ENCODE data around the gene MAN2A2.
"Not testable (repeated sequence)": the region's sequence is repeated elsewhere in the genome, so short reads cannot be mapped to it uniquely, and the experiment has no call there.

MAN2A2 gene

GRCh38 chr15:90905306-90906180 lies 2.4 kb downstream of the MAN2A2 start:
- no peak for DNase-seq (ENCODE audit: low spot score)

DNA sequence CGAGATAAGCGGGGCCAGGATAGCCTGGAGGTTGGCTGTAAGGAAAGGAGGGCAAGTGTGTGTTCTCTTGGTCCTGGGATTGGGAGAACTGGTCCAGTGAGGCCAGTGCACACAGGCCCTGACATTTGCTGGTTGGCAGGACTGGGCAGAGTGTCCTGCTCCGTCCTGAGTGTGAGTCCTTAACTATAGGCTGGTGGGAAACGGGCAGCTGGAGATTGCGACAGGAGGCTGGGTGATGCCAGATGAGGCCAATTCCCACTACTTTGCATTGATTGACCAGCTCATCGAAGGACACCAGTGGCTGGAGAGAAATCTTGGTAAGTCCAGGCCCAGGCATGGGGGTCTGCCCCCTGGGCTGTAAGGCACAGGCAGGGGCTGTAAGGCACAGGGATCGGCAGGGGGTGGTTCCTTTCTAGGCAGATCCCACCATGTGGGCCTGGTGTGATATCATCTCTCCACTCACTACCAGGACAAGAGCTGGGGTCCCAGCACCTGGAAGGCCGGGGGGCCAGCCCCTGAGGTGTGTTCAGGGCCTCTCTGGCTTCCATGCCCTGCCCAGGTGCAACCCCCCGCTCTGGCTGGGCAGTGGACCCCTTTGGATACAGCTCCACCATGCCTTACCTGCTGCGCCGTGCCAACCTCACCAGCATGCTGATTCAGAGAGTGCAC lies 3.2 kb downstream of the MAN2A2 start:
- DNase-seq (ENCODE audit: low spot score): no peak

DNA sequence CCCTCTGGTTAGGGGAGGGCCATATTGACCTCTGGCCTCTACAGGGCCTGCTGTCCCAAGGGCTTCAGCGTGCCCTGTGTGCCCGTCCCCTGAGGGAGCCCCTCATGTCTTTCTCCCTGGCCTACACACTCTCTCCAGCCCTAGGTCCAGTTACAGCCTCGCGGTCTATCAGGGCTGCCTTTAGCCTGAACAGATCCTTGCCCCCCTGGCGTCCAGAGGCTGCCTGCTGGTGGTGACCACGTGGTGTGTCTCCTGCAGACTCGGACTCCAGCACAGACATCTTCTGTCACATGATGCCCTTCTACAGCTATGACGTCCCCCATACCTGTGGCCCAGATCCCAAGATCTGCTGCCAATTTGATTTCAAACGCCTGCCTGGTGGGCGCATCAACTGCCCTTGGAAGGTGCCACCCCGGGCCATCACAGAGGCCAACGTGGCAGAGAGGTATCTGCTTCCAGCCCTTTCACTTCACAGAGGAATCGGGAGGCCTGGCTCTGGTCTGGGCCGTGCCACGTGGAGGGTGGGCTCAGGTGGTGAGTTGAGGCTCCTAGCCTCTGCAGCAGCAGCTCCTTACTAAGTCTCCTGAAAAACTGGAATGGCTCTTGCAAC lies 4.1 kb downstream of the MAN2A2 start:
- no peak for DNase-seq (ENCODE audit: low spot score)

- no peak for DNase-seq (ENCODE audit: low spot score)
These were observed 4.9 kb downstream of the MAN2A2 start for GRCh38 chr15:90907838-90908507.

DNA sequence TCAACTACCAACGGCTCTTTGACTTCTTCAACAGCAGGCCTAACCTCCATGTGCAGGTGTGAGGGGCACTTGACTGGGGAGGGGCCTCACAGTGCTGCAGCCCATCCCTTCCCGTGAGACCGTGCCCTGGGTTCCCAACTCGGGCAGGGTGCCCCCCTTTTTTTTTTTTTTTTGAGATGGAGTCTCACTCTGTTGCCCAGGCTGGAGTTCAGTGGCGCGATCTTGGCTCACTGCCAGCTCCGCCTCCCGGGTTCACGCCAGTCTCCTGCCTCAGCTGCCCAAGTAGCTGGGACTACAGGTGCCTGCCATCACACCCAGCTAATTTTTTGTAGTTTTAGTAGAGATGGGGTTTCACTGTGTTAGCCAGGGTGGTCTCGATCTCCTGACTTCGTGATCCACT lies 6.3 kb downstream of the MAN2A2 start:
- not testable (repeated sequence) for DNase-seq (ENCODE audit: low spot score)

DNA sequence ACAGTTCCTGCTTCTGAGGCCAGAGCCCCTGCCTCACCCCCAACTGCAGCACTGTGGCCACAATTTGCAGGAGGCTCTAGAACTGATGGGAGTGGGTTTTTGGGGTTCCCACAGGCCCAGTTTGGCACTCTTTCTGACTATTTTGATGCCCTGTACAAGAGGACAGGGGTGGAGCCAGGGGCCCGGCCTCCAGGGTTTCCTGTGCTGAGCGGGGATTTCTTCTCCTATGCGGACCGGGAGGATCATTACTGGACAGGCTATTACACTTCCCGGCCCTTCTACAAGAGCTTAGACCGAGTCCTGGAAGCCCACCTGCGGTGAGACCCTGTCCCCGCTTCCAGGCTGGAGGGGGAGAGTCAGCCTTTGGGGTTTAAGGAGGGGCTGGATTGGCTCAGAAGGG lies 6.9 kb downstream of the MAN2A2 start:
- DNase-seq (ENCODE audit: low spot score): no peak

- no peak for DNase-seq (ENCODE audit: low spot score)
These were observed 7.6 kb downstream of the MAN2A2 start for GRCh38 chr15:90910441-90911301.

DNA sequence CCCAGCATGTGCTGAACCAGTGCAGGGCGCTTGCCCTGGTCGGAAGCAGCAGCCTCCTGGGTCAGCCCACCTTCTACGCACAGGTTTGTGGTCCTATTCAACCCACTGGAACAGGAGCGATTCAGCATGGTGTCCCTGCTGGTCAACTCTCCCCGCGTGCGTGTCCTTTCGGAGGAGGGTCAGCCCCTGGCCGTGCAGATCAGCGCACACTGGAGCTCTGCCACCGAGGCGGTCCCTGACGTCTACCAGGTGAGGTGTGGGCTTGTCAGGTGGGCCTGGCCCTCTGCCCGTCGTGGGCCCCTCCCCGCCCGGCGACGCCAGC lies 8.2 kb downstream of the MAN2A2 start:
- no peak for DNase-seq (ENCODE audit: low spot score)

- DNase-seq (ENCODE audit: low spot score): no peak
These were observed 9.0 kb downstream of the MAN2A2 start for GRCh38 chr15:90911906-90912769.

GRCh38 chr15:90912770-90913075 lies 9.6 kb downstream of the MAN2A2 start:
- no peak for DNase-seq (ENCODE audit: low spot score)

- DNase-seq (ENCODE audit: low spot score): no peak
These were observed 10.4 kb downstream of the MAN2A2 start for GRCh38 chr15:90913398-90913944.

- no peak for DNase-seq (ENCODE audit: low spot score)
These were observed 11.4 kb downstream of the MAN2A2 start for GRCh38 chr15:90914305-90915080.

DNA sequence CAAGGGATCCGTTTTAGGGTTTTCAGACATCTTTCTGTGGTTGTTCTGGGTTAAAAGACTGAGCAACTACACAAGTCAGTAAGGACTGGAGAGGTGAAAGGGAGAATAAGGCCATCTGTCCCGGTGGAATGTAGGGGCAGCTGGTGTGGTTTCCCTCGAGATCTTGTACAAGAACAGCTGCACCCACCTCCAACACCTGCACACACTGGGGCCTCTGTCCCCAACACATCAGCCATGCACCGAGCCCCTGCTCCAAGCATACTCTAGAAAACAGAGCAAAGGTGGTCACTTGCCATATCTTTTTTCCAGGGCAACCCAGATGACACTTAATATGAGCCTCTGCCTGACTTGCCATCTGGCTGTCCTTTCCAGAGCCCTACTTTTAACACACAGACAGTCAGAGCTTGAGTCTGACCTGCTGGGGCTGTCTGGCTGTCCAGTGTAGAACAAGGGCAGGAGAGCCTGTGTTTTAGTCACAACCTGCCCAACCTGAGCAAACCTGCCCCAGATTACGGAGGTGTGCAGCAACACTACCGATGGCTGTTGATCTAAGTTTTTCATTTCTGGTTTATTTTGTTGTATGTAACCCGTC lies 12.2 kb downstream of the MAN2A2 start:
- DNase-seq (ENCODE audit: low spot score): no peak

DNA sequence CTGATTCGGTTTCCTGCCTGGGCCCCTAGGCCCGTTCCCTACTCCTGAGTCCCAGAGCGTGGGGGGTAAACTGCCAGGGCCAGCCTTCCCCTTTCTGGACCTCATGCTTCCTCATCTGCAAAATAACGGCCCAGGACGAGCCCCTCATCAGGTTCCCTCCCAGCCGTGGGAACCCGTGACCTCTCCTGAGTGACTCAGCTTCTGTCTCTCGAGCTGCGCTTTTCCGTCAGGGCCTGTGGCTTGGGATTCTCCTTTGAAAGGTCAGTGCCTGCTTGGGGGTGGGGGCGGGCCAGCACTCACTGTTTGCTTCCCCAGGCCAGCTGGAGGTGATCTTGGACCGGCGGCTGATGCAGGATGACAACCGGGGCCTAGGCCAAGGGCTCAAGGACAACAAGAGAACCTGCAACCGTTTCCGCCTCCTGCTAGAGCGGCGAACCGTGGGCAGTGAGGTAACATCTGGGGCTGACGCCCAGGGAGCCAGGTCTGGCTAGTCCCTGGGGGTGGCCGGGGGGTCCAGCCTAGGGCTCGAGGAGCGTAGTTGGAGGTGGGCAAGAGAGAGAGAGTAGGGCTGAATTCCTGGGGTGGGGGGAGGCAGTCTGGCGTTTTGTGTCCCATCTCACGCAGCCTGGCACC lies 12.8 kb downstream of the MAN2A2 start:
- DNase-seq (ENCODE audit: low spot score): no peak

GRCh38 chr15:90916461-90916860 lies 13.4 kb downstream of the MAN2A2 start:
- DNase-seq (ENCODE audit: low spot score): no peak

- no peak for DNase-seq (ENCODE audit: low spot score)
These were observed 14.5 kb downstream of the MAN2A2 start for GRCh38 chr15:90917569-90917968.

DNA sequence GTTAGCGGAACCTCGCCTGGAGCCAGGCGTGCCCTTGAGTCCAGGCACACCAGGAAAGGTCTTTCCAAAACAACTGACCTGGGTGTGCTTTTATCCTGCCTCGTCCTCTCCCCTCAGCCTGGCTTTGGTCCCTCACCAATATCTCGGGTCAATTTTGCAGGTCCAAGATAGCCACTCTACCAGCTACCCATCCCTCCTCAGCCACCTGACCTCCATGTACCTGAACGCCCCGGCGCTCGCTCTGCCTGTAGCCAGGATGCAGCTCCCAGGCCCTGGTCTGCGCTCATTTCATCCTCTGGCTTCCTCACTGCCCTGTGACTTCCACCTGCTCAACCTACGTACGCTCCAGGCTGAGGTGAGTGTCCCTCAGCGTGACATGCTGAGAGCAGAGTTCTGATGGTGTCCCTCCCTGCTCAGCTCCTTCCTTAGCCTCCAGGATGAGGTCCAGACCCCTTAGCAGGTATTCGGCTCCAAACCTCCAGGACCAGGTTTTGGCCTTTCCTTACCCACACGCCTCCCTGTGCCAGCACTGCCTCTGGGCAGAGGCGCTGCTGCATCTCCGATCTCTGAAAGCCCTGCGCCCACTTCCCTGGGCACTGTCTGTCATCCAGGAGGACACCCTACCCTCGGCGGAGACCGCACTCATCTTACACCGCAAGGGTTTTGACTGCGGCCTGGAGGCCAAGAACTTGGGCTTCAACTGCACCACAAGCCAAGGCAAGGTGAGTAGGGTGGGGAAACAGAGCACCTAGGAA lies 15.1 kb downstream of the MAN2A2 start:
- DNase-seq (ENCODE audit: low spot score): no peak

GRCh38 chr15:90918835-90919234 lies 15.7 kb downstream of the MAN2A2 start:
- no peak for DNase-seq (ENCODE audit: low spot score)
